CD4-positive, alpha-beta T cell treated with Interleukin-4 for 4 hours (primary cell): ENCODE results near the gene ZDHHC17.
A peak's percentile ranks its signal among the peaks of the same experiment; 100 is the strongest.
"Not testable (repeated sequence)": the region's sequence is repeated elsewhere in the genome, so short reads cannot be mapped to it uniquely, and the experiment has no call there.

Experiments
- DNase-seq: peaks from one replicate; pipeline ENCODE4 v3.0.0-alpha.2; 2020

Gene ZDHHC17

GRCh38 chr12:76777765-76778216 is 13.9 kb downstream of the ZDHHC17 start:
- DNase-seq, result no peak

- DNase-seq, result no peak
These were observed 14.4 kb downstream of the ZDHHC17 start for GRCh38 chr12:76778364-76778763.

- DNase-seq, result not testable (repeated sequence)
These were observed 15.4 kb downstream of the ZDHHC17 start for GRCh38 chr12:76779310-76779709.

GRCh38 chr12:76781321-76781720 is 17.4 kb downstream of the ZDHHC17 start:
- DNase-seq, result no peak

GRCh38 chr12:76782526-76782925 is 18.6 kb downstream of the ZDHHC17 start:
- no peak for DNase-seq

GRCh38 chr12:76784600-76785051 is 20.7 kb downstream of the ZDHHC17 start:
- no peak for DNase-seq

GRCh38 chr12:76785407-76785806 is 21.5 kb downstream of the ZDHHC17 start:
- no peak for DNase-seq

- no peak for DNase-seq
These were observed 23.1 kb downstream of the ZDHHC17 start for GRCh38 chr12:76786986-76787385.

GRCh38 chr12:76787689-76788088 is 23.8 kb downstream of the ZDHHC17 start:
- DNase-seq, result no peak

- no peak for DNase-seq
These were observed 25.6 kb downstream of the ZDHHC17 start for GRCh38 chr12:76789335-76790050.

GRCh38 chr12:76790564-76791552 is 26.9 kb downstream of the ZDHHC17 start:
- peak; percentile 60 for DNase-seq

GRCh38 chr12:76792828-76793227 is 28.9 kb downstream of the ZDHHC17 start:
- no peak for DNase-seq

GRCh38 chr12:76798864-76799263 is 34.9 kb downstream of the ZDHHC17 start:
- no peak for DNase-seq

- DNase-seq, result no peak
These were observed 35.4 kb downstream of the ZDHHC17 start for GRCh38 chr12:76799362-76799761.

GRCh38 chr12:76802060-76802459 is 38.1 kb downstream of the ZDHHC17 start:
- no peak for DNase-seq

- DNase-seq, result no peak
These were observed 40.6 kb downstream of the ZDHHC17 start for GRCh38 chr12:76804435-76804976.

GRCh38 chr12:76810671-76811419 is 46.9 kb downstream of the ZDHHC17 start:
- no peak for DNase-seq

GRCh38 chr12:76811976-76812375 is 48.1 kb downstream of the ZDHHC17 start:
- no peak for DNase-seq

GRCh38 chr12:76813265-76813664 is 49.4 kb downstream of the ZDHHC17 start:
- no peak for DNase-seq

- DNase-seq, result no peak
These were observed 50.1 kb downstream of the ZDHHC17 start for GRCh38 chr12:76813972-76814371.

- DNase-seq, result no peak
These were observed 57.1 kb downstream of the ZDHHC17 start for GRCh38 chr12:76820888-76821482.

GRCh38 chr12:76830436-76830835 is 66.5 kb downstream of the ZDHHC17 start:
- no peak for DNase-seq
